Activated CD8-positive, alpha-beta memory T cell treated with anti-CD3 and anti-CD28 coated beads for 4 hours (primary cell): ENCODE data around the gene MBNL1.

Experiments
- DNase-seq, 2 donors: peaks; one replicate each; pipeline ENCODE4 v3.0.0-alpha.2; 2020; ENCODE audit warnings: low read depth in 2 of 2

MBNL1 gene

DNA sequence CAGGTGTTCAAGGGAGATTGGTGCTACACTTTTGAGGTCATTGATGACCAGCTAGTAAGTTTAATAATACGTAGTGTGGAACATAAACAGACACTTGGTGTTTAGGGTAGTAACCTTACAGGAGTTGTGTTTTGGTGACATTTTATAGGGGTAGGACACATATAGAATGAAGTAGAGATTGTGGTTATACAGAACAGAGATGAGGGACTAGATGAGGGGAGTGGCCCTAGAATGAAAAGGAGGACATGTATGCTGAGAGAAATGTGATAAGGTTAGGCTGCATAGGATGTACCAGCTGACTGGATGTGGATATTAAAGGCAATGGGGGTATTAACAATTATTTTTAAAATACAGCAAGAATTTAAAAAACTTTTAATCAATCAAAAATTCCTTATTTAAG, 8.0 kb downstream of the MBNL1 start:
- no peak for DNase-seq

- DNase-seq = no peak
Observed at GRCh38 chr3:152277198-152277597, 8.5 kb downstream of the MBNL1 start.

DNA sequence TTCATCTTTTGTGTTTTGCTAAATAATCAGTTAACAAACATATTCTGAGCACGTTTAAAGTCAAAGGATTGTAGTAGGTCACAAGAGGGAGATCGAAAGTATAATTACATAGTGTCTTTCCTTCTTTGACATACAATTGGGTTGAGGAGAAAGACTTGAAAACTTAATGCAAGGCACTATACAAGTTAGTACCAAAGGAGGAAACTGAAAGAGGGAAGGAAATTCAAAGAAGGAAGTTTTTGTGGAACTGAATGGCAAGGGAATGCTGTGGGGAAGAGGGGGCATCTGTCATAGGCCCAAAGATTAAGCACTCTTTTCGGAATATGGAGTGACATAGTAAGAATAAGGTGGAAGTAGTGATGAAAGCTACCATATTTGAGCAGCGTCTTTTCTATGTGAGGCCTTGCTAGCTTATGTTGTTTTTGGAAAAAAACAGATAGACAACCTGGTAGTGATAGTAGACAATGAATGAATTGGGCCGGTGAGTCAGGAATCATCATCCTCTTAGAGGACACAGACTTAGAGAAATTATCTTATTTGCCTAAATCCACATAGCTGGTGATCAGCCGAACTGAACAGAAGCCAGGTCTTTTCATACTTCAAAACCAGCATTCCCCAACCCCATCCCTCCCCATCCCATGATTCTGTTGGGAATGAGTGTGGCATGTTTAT, 10.2 kb downstream of the MBNL1 start:
- DNase-seq = no peak

DNA sequence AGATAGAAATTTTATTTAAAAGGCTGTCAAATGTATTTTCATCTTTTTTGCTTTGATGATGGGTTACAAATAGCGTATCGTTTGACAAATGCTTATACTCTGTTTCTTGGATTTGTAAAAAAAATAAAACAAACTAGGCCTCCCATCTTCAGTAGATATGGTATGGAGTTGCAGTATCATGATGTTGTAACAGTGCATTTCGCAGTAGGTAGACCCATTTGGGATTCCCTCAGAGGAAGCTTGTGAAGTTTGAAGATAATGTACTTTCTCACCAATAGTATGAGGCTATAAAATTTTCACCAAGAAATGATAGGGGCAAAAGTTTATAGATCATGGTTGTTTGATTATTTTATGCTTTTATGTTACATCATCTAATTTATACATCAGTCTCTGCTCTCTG, 10.8 kb downstream of the MBNL1 start:
- no peak for DNase-seq

DNA sequence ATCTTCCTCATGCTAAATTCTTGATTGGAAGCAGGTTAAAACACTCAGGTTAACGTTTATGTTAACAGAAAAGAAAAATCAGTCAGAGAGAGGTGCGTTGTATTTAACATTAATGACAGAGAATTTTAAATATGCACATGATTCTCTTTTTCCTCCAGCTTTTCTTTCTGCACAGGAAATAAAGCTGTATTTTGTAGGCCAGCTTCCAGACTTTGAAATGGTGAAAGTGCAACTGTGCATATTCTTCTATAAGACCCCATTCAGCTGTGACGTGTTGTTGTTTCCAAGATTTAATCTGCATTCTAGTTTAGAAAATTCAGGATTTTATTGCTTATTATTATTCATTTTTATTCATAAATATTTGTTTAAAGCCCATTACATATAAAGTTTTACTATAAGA, 11.8 kb downstream of the MBNL1 start:
- DNase-seq = no peak

DNA sequence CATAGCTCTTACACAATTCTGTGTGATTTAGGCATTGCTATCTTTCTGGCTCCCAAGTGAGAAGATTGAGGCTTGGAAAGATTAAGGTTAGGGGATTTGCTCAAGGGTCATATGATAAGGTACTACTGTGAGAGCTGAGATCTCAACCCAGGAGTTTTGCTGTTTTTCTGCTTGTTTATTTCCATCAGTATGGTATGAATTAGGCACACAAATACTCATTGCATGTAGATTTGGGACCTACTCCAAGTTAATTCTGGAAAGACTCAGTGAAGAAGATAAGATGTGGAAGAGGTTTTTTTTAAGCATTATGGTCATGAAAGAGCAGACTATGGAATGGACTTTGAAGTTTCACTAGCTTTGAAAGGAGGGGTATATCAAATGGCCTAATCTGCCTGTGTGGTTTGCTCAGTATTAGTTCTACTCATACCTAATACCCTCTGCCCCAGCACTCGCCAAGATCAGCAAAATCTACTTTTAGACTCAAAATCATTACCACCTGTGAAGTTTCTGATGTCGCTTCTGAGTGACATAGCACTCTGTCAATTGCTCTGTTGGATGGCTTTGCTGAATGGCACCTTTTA, 12.5 kb downstream of the MBNL1 start:
- no peak for DNase-seq

DNA sequence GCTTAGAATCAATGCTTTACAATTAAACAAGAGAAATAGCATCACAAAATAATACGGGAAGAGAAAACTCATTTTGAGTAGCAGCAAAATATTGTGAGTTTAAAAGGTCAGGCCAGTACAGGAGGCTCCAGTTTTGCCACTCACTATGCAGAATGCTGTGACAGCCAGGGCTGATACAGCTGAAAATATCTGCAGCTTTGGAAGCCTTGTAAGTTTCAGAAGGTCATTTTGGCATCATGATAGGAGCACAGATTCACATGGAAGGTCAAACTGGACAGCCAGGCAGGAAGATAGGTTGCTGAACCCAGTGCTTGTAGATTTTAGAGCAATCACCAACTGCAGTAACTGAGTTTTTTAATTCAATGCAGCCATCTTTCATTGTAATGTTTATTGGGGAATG, 14.1 kb downstream of the MBNL1 start:
- no peak for DNase-seq

DNA sequence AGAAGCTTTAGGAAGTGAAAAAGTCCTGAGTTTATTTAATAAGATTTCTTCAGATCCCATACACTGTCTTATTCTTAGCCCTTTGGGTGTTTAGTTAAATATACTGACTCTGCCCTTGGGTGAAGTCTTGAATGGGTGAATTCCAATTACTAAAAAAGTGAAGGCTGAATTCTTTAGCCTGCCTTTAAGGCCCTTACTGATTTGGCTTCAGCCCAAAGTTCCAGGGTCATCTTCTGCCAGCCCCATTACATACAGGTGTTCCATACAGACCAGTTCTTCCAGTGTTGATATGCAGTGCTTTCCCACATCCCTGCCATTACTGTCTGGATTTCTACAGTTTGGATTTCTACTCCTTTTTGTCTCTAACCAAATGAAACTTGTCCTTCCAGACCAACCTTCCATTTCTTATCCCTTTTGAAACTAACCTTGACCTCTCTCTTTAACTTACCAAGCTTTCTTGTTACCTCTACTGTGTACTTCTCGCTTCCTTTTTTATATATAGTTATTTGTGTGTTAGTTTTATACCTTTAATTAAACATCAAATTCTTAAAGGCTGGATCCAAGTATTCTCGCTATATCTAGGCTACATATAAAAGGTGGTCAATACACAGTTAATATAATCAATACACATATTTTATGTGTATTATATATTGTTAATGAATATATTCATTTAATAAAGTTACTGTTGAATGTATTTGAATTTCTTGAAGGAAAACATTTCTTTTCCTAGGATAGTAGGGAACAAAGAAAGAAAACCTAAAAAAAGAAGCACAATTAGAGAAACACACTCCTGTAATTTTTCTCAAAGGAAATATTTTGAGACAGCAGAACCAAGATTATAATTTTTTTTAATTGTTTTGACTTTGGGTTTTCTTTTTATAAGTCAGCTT, 15.0 kb downstream of the MBNL1 start:
- DNase-seq = no peak

- DNase-seq = no peak
Observed at GRCh38 chr3:152284906-152285305, 16.2 kb downstream of the MBNL1 start.

GRCh38 chr3:152285509-152285908, 16.8 kb downstream of the MBNL1 start:
- no peak for DNase-seq

DNA sequence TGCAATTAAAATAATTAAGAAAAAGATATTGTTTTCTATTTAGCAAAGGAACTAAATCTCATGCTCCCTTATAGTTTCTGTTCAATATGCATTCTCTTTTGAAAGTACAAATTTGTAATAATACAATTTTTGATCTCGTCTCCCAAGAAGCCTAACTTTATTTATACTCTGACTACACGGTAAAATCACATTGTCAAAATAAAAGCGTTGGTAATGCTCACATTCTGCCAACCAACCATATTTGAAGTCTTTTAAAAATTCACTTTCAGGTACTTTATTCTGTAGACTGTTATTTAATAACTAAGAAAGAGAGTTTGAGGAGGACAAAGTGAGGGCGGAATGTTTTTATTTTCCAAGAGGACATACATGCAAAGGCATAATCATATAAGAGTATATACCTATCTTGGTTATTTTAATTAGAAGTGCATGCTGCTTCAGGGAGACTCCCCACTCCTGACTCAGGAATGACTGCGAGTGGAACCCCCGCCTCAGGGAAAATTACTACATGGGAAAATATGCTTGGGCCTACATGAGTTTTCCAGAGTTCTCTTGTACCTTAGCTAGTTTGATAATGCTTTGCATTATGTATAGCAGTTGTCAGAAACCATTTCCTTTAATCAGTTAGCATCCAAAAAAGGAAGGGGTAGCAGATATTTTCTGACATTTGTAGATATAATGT, 19.3 kb downstream of the MBNL1 start:
- no peak for DNase-seq

GRCh38 chr3:152288681-152289080, 20.0 kb downstream of the MBNL1 start:
- DNase-seq = no peak

DNA sequence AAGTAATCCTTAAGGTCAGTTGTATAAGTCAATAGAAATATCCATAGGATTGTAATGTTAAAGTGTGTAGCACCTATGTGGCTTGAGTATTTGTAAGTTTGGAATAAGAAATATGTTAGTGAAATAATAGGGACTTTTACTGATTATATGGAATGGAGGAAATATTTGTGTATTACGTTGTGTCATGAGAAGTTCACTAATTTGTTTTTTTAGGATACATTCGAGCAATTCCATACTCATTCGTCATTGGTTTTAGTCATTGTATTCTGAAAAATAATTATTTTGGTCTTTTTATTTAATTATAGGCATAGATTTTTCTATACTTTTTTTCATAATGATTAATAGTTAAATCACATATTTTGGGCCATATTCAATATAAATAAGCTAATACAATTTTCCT, 21.0 kb downstream of the MBNL1 start:
- no peak for DNase-seq

DNA sequence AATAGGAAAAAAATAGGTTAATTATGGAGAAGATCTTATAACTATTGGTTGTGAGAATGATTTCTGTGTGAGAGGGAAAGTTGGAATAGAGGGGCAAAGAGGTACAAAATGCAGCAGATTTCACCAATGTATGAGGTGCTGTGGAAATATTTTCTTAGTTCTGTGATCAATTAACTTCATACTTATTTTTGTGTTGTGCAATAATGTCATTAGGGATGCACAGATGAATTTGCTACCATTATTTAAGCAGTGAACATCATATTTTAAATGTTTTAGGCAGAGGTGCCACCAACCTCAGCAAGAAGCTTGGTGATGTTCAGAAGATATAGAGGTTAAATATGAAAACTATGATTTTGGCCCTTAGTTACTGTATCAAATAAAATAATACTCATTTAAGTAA, 21.6 kb downstream of the MBNL1 start:
- DNase-seq = no peak

DNA sequence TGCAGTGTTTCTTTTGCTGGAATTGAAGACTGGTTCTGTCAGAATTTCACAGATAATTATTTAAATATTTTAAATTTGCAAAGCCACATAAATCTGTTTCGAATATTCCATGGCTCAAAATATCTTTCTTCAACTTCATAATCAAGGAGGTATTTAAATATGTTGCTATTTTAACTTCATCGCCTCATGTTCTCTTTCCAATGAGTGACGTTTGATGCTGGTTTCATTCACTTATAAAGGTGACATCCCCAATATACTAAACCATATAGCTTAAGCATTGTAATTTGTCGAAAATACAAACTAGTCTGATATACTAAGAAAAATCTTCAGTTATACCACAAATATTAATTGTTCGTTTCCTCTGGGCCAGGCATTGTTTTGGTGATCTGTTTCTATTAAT, 22.5 kb downstream of the MBNL1 start:
- no peak for DNase-seq

DNA sequence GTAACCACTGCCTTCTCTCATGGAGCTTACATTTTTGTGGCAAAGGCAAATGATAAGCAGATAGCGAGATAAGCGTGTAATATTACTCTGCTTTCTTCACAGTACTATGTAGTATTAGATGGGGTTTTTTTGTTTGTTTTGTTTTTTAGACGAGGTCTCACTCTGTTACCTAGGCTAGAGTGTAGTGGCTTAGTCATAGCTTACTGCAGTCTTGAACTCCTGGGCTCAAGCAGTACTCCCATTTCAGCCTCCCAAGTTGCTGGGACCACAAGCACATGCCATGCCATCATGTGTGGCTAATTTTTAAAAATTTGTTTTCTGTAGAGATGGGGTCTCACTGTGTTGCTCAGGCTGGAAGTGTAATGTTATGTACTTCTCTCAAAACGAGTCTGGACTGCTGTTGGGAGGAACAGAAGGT, 22.9 kb downstream of the MBNL1 start:
- DNase-seq = no peak

- DNase-seq = no peak
Observed at GRCh38 chr3:152292366-152292765, 23.6 kb downstream of the MBNL1 start.

GRCh38 chr3:152293347-152294006, 24.7 kb downstream of the MBNL1 start:
- no peak for DNase-seq

GRCh38 chr3:152295344-152295743, 26.6 kb downstream of the MBNL1 start:
- no peak for DNase-seq

DNA sequence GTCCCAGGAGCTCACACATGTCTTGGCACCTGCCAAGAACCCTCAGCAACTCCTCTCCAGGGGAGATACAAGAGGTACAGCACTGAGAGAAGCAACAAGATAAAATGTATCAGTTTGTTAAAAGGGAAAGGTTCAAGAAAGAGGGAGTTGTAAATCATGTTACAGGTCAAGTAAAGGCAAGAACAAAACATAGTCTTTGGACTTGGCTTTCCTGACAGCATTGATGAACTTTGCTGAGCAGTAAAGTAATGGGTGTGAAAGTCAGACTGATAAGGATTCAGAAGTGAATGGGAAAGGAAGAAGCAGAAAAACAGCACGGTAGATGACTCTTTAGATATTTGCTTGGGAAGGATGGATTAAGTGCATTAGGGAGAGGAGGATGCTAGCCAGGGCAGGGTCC, 27.1 kb downstream of the MBNL1 start:
- no peak for DNase-seq

DNA sequence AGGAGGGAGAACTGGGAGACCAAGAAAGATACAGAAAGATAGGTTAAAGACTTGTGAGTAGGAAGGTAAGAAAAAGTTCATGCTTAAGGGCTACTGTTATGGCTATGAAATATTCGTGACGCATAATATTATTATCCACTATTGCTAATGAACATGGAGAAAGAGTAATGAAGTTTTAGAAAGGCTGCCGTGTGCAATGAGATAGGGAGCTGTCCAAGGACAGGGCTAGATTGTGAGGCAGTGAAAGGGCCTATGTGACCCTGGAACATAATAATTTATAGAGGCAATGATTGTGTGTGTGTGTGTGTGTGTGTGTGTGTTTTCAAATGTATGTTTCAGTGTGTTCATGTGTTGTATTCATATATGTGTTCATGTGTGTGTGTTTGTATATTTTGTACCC, 27.7 kb downstream of the MBNL1 start:
- no peak for DNase-seq

DNA sequence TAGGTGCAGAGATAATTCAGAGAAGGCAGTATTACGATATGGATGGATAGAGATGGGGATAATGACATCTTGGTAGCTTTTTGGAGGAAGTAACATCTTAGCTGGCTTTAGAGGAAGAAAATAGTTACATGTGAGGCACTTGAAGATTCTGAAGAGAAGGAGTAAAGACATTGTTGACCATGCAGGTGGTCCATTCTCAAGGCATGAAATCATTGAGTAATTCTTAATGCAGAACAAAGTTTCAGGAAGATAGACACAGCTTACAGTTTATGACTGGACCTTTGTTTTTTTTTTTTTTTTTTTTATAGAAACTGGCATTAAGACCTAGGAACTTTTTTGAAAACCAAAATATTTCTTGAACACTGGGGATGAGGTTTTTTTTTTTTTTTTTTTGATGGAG, 28.2 kb downstream of the MBNL1 start:
- DNase-seq = no peak
